Liver (tissue), 5 donors: ENCODE results near the gene SF1. TPM values are rescaled to one million over a fixed set of nuclear protein-coding genes. Genes with fewer than 3 reads are reported as not detected.

Source experiments
- ATF3 ChIP-seq: IDR thresholded peaks from 2 replicates; pipeline ENCODE4 v1.6.1; 2016; ENCODE audit warnings: antibody characterized with exemption
- FOXA1 ChIP-seq: IDR thresholded peaks from 2 replicates; pipeline ENCODE4 v1.6.1; 2016; ENCODE audit warnings: antibody characterized with exemption
- GABPA ChIP-seq, 2 donors: IDR thresholded peaks in 1 of 2; conservative IDR thresholded peaks in 1 of 2; 2 replicates each; pipeline ENCODE4 v1.6.1; 2016; ENCODE audit warnings: antibody characterized with exemption in 2 of 2, mild to moderate bottlenecking in 1 of 2, moderate library complexity in 1 of 2
- HNF4A ChIP-seq, 2 donors: conservative IDR thresholded peaks; 2 replicates each; pipeline ENCODE4 v1.6.1; 2016; ENCODE audit warnings: antibody characterized with exemption in 2 of 2, mild to moderate bottlenecking in 2 of 2
- HNF4G ChIP-seq: IDR thresholded peaks from 2 replicates; pipeline ENCODE4 v1.6.1; 2016; ENCODE audit warnings: antibody characterized with exemption
- JUND ChIP-seq, 2 donors: IDR thresholded peaks; 2 replicates each; pipeline ENCODE4 v1.6.1; 2016; ENCODE audit warnings: antibody characterized with exemption in 2 of 2
- MAX ChIP-seq: IDR thresholded peaks from 2 replicates; pipeline ENCODE4 v1.6.1; 2016; ENCODE audit warnings: antibody characterized with exemption
- NR2F2 ChIP-seq: IDR thresholded peaks from 2 replicates; pipeline ENCODE4 v1.6.1; 2016; ENCODE audit warnings: antibody characterized with exemption
- polyA plus RNA-seq, 2 donors: library from polyadenylated mRNA; stranded (reverse) in 1 of 2; unstranded in 1 of 2; fragments of 200-250 nt in 1 of 2; fragments of >200 nt in 1 of 2; fragmentation: Nextera tagmentation in 1 of 2; extraction: Ambion mirVana in 1 of 2; gene quantifications; one replicate each; pipeline versions ENCODE4 v1.2.1 to v1.2.3, GENCODE V29; 2013 to 2015
- total RNA-seq, 2 donors: library from RNA; depleted of rRNA; stranded (reverse); fragments of >200 nt; gene quantifications; one replicate each; pipeline ENCODE4 v1.2.3, GENCODE V29; 2014
- donor health status: healthy.
- donor health status: healthy.
- donor health status: healthy.

SF1 gene
- total and polyA plus RNA-seq, 4 donors, result 44.9 to 135 (median 50.1) TPM

DNA sequence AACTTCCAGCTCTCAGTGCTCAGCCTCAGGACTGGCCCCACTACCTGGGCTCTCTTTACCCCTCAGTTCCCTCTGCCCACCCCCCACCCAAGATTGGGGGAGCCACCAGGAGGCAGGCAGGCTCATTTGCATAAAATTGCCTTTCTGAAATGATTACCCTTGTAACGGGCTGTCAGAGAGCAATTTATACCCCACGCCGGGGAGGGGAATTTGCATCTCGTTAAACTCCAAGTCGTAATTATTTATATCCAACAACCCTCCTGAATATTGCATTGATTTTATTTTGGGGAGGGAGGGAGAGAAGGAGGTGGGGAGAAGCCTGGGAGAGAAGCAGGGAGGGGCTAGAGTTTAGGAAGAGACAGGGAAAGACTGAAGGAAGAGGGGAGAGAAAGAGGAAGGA is 63.7 kb downstream of the SF1 start (continued):
- no peak for TF ChIP-seq MAX
- TF ChIP-seq ATF3, result no peak
- no peak for TF ChIP-seq NR2F2
- TF ChIP-seq HNF4A (conservative IDR thresholded peaks at IDR 0.05), result no peak
- TF ChIP-seq GABPA (IDR thresholded peaks at IDR 0.05 in 1 of 2, conservative IDR thresholded peaks at IDR 0.05 in 1 of 2), result no peak
- no peak for TF ChIP-seq FOXA1
- no peak for TF ChIP-seq JUND (IDR thresholded peaks at IDR 0.05)
- no peak for TF ChIP-seq HNF4G

Other genes starting within 250 kb of the SF1 start
- gene SLC22A11, start 222.6 kb downstream of the SF1 start, total RNA-seq, result under 1 TPM; 0.23 to 0.33 TPM
- gene SLC22A11, start 222.6 kb downstream of the SF1 start, polyA plus RNA-seq, result under 1 TPM in 1 of 2 donors, not detected in 1; 0.09 TPM
- gene SLC22A12, start 187.3 kb downstream of the SF1 start, total RNA-seq, result under 1 TPM in 1 of 2 donors, not detected in 1; under 0.01 TPM
- gene SLC22A12, start 187.3 kb downstream of the SF1 start, polyA plus RNA-seq, result under 1 TPM in 1 of 2 donors, not detected in 1; 0.02 TPM
- gene NRXN2, start 55.3 kb downstream of the SF1 start, total RNA-seq, result under 1 TPM; 0.17 to 0.79 TPM
- gene NRXN2, start 55.3 kb downstream of the SF1 start, polyA plus RNA-seq, result 1 to 10 TPM; 2.1 to 2.8 TPM
- 10 to 100 TPM; 12.1 to 14.9 TPM for gene RASGRP2, start 34.4 kb downstream of the SF1 start, total RNA-seq
- 1 to 10 TPM; 2.7 to 5.2 TPM for gene RASGRP2, start 34.4 kb downstream of the SF1 start, polyA plus RNA-seq
- 1 to 10 TPM in 1 of 2 donors, under 1 TPM in 1; 0.23 to 1.3 TPM for gene PYGM, start 18.6 kb downstream of the SF1 start, total RNA-seq
- under 1 TPM; 0.26 to 0.32 TPM for gene PYGM, start 18.6 kb downstream of the SF1 start, polyA plus RNA-seq
- 1 to 10 TPM; 4.6 to 6.9 TPM for gene MAP4K2, start 24.7 kb upstream of the SF1 start, total RNA-seq
- 1 to 10 TPM; 2.1 to 2.3 TPM for gene MAP4K2, start 24.7 kb upstream of the SF1 start, polyA plus RNA-seq
- 10 to 100 TPM; 12.1 to 15.1 TPM for gene MEN1, start 32.0 kb upstream of the SF1 start, total RNA-seq
- gene MEN1, start 32.0 kb upstream of the SF1 start, polyA plus RNA-seq, result 10 to 100 TPM in 1 of 2 donors, 1 to 10 TPM in 1; 9.0 to 14.7 TPM
- 1 to 10 TPM in 1 of 2 donors, under 1 TPM in 1; 0.75 to 1.2 TPM for gene CDC42BPG, start 66.1 kb upstream of the SF1 start, total RNA-seq
- gene CDC42BPG, start 66.1 kb upstream of the SF1 start, polyA plus RNA-seq, result under 1 TPM; 0.18 to 0.40 TPM
- 10 to 100 TPM; 27.3 to 36.4 TPM for gene EHD1, start 100.1 kb upstream of the SF1 start, total RNA-seq
- 10 to 100 TPM in 1 of 2 donors, 1 to 10 TPM in 1; 8.3 to 11.1 TPM for gene EHD1, start 100.1 kb upstream of the SF1 start, polyA plus RNA-seq
- gene ATG2A, start 138.7 kb upstream of the SF1 start, total RNA-seq, result 10 to 100 TPM; 18.3 to 27.8 TPM
- 10 to 100 TPM; 15.6 to 34.1 TPM for gene ATG2A, start 138.7 kb upstream of the SF1 start, polyA plus RNA-seq
- 1 to 10 TPM; 5.3 to 6.6 TPM for gene PPP2R5B, start 146.1 kb upstream of the SF1 start, total RNA-seq
- gene PPP2R5B, start 146.1 kb upstream of the SF1 start, polyA plus RNA-seq, result 1 to 10 TPM; 2.9 to 4.9 TPM
- gene GPHA2, start 157.4 kb upstream of the SF1 start, total RNA-seq, result not detected
- not detected for gene GPHA2, start 157.4 kb upstream of the SF1 start, polyA plus RNA-seq
- gene MAJIN, start 193.6 kb upstream of the SF1 start, total RNA-seq, result not detected
- under 1 TPM; 0.09 to 0.31 TPM for gene MAJIN, start 193.6 kb upstream of the SF1 start, polyA plus RNA-seq
- gene BATF2, start 218.4 kb upstream of the SF1 start, total RNA-seq, result 1 to 10 TPM in 1 of 2 donors, under 1 TPM in 1; 0.51 to 1.2 TPM
- gene BATF2, start 218.4 kb upstream of the SF1 start, polyA plus RNA-seq, result 1 to 10 TPM; 1.6 to 3.2 TPM
- gene ARL2, start 235.6 kb upstream of the SF1 start, total RNA-seq, result 10 to 100 TPM; 10.8 to 17.1 TPM
- gene ARL2, start 235.6 kb upstream of the SF1 start, polyA plus RNA-seq, result 10 to 100 TPM; 12.9 to 19.5 TPM
- 1 to 10 TPM; 4.5 to 7.2 TPM for gene SNX15, start 248.9 kb upstream of the SF1 start, total RNA-seq
- 1 to 10 TPM; 4.8 to 6.7 TPM for gene SNX15, start 248.9 kb upstream of the SF1 start, polyA plus RNA-seq